Transverse colon (tissue), 3 donors: Measurements from ENCODE around the gene DHRS9.
"Not testable (repeated sequence)": the region's sequence is repeated elsewhere in the genome, so short reads cannot be mapped to it uniquely, and the experiment has no call there.

Source experiments
- CTCF ChIP-seq, 5 experiments: fragments of 200-600 bp in 3 of 5; fragments of 450-650 bp in 2 of 5; sonication (generic) in 3 of 5; IDR thresholded peaks; 1 replicate in 2 of 5; 2 replicates in 3 of 5; pipeline ENCODE4 v1.5.1; 2016 to 2017; ENCODE audit warnings: antibody characterized with exemption in 5 of 5, inconsistent platforms in 3 of 5, mild to moderate bottlenecking in 2 of 5, moderate library complexity in 1 of 5
- EP300 ChIP-seq: sonication (generic); formaldehyde crosslinking; IDR thresholded peaks from one replicate; pipeline ENCODE4 v1.6.1; 2017; ENCODE audit warnings: antibody characterized with exemption, low read depth
- POLR2A ChIP-seq: fragments of 450-650 bp; IDR thresholded peaks from one replicate; pipeline ENCODE4 v1.6.1; 2016; ENCODE audit warnings: antibody characterized with exemption, mild to moderate bottlenecking, moderate library complexity

GRCh38 chr2:169064199-169064598, 5.2 kb upstream of the DHRS9 start:
- not testable (repeated sequence) for TF ChIP-seq CTCF (IDR thresholded peaks at IDR 0.05); EP300; POLR2A
